ENCODE measurements around the gene MDFIC. TPM values are rescaled to one million over a fixed set of nuclear protein-coding genes. Genes with fewer than 3 reads are reported as not detected.

The MDFIC gene
- polyA plus RNA-seq, 1 experiment, result 35.9 TPM

GRCh38 chr7:114934086-114934485, 12.2 kb downstream of the MDFIC start:
- ChIA-PET CTCF (no interaction called here), POLR2A (no interaction called here)
- H3K9me3 ChIP-seq (ENCODE audit: control insufficient read depth, insufficient read depth, low read length), result no peaks in the 10 kb centered on the region
- no peaks in the 10 kb centered on the region for H3K27me3 ChIP-seq (ENCODE audit: control insufficient read depth, insufficient read depth, low read length)
- H3K4me3 ChIP-seq (ENCODE audit: low read depth, low read length), result no peak overlapping the region
- TF ChIP-seq CTCF (IDR thresholded peaks at IDR 0.05; ENCODE audit: low read depth, low read length), result no peak
- H3K27ac ChIP-seq (ENCODE audit: low read depth, low read length), result no peak overlapping the region
- no peak for DNase-seq (ENCODE audit: low read depth, low spot score)

GRCh38 chr7:114934713-114935112, 12.8 kb downstream of the MDFIC start:
- ChIA-PET POLR2A (interaction anchor here (0.7 kb wide), 1 partner anchor 85 kb away, joined by 4 read pairs; no protein-coding TSS in a partner anchor), CTCF (interaction anchor here (0.6 kb wide), 1 partner anchor 46 kb away, joined by 5 read pairs; no protein-coding TSS in a partner anchor)
- no peaks in the 10 kb centered on the region for H3K9me3 ChIP-seq (ENCODE audit: control insufficient read depth, insufficient read depth, low read length)
- DNase-seq (ENCODE audit: low read depth, low spot score), result no peak
- no peak for TF ChIP-seq CTCF (IDR thresholded peaks at IDR 0.05; ENCODE audit: low read depth, low read length)
- H3K27me3 ChIP-seq (ENCODE audit: control insufficient read depth, insufficient read depth, low read length), result no peaks in the 10 kb centered on the region
- H3K4me3 ChIP-seq (ENCODE audit: low read depth, low read length), result no peak overlapping the region
- no peak overlapping the region for H3K27ac ChIP-seq (ENCODE audit: low read depth, low read length)

GRCh38 chr7:114936471-114936870, 14.6 kb downstream of the MDFIC start:
- TF ChIP-seq CTCF (IDR thresholded peaks at IDR 0.05; ENCODE audit: low read depth, low read length), result no peak
- POLR2A ChIA-PET, result no interaction called here
- DNase-seq (ENCODE audit: low read depth, low spot score), result no peak
- no peaks in the 10 kb centered on the region for H3K9me3 ChIP-seq (ENCODE audit: control insufficient read depth, insufficient read depth, low read length)
- H3K4me3 ChIP-seq (ENCODE audit: low read depth, low read length), result no peak overlapping the region
- CTCF ChIA-PET, result no interaction called here
- H3K27ac ChIP-seq (ENCODE audit: low read depth, low read length), result no peak overlapping the region
- H3K27me3 ChIP-seq (ENCODE audit: control insufficient read depth, insufficient read depth, low read length), result no peaks in the 10 kb centered on the region

- no peak overlapping the region for H3K27ac ChIP-seq (ENCODE audit: low read depth, low read length)
- DNase-seq (ENCODE audit: low read depth, low spot score), result no peak
- no peaks in the 10 kb centered on the region for H3K9me3 ChIP-seq (ENCODE audit: control insufficient read depth, insufficient read depth, low read length)
- POLR2A ChIA-PET, result no interaction called here
- H3K4me3 ChIP-seq (ENCODE audit: low read depth, low read length), result no peak overlapping the region
- no peak for TF ChIP-seq CTCF (IDR thresholded peaks at IDR 0.05; ENCODE audit: low read depth, low read length)
- no peaks in the 10 kb centered on the region for H3K27me3 ChIP-seq (ENCODE audit: control insufficient read depth, insufficient read depth, low read length)
- CTCF ChIA-PET, result no interaction called here
These were observed 15.6 kb downstream of the MDFIC start for GRCh38 chr7:114937446-114937845.

- Histone ChIP-seq H3K4me3 (ENCODE audit: low read depth, low read length) (no peak overlapping the region), H3K9me3 (ENCODE audit: control insufficient read depth, insufficient read depth, low read length) (no peaks in the 10 kb centered on the region), H3K27ac (ENCODE audit: low read depth, low read length) (no peak overlapping the region), H3K27me3 (ENCODE audit: control insufficient read depth, insufficient read depth, low read length) (no peaks in the 10 kb centered on the region)
- no peak for DNase-seq (ENCODE audit: low read depth, low spot score)
- TF ChIP-seq CTCF (IDR thresholded peaks at IDR 0.05; ENCODE audit: low read depth, low read length), result no peak
- ChIA-PET POLR2A (no interaction called here), CTCF (no interaction called here)
These were observed 16.9 kb downstream of the MDFIC start for GRCh38 chr7:114938785-114939184.

All from AG04450 (cell line).